ENCODE results near the gene BANF2.

DNA sequence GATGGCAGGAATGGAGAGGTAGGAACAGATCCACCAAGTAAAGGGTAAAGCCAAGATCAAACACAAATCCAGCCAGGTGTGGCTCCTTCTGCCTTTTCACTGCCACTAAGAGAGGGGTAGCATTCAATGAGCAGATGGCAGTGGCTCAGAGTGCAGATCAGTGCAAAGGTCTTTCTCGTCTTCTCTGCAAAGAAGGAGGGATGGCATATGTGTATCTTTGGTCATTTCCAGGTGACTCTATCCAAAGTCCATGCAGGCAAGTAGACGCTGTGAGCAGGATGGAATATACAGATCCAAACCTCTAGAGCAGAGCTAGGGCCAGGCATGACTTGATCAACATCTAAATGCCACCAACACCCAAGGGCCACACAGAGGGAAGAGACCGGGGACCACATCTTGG, 6.9 kb downstream of the BANF2 start:
- TF ChIP-seq MAFK (IDR thresholded peaks at IDR 0.05; ENCODE audit: low read depth, low read length), result no peak
- no peak for TF ChIP-seq KDM5A (IDR thresholded peaks at IDR 0.05; ENCODE audit: low read length)
- no peak for TF ChIP-seq ZNF274 (IDR thresholded peaks at IDR 0.05; ENCODE audit: borderline replicate concordance, extremely low read depth, low read length)
- TF ChIP-seq SIN3A (conservative IDR thresholded peaks at IDR 0.05 in 1 of 2, IDR thresholded peaks at IDR 0.05 in 1 of 2; ENCODE audit: low read depth in 1 of 2, low read length in 2 of 2), result no peak
- no peak for TF ChIP-seq EZH2 (IDR thresholded peaks at IDR 0.05; ENCODE audit: low read depth, low read length, severe bottlenecking)
- no peak for TF ChIP-seq E2F6 (IDR thresholded peaks at IDR 0.05)
- TF ChIP-seq, protein P1, sequence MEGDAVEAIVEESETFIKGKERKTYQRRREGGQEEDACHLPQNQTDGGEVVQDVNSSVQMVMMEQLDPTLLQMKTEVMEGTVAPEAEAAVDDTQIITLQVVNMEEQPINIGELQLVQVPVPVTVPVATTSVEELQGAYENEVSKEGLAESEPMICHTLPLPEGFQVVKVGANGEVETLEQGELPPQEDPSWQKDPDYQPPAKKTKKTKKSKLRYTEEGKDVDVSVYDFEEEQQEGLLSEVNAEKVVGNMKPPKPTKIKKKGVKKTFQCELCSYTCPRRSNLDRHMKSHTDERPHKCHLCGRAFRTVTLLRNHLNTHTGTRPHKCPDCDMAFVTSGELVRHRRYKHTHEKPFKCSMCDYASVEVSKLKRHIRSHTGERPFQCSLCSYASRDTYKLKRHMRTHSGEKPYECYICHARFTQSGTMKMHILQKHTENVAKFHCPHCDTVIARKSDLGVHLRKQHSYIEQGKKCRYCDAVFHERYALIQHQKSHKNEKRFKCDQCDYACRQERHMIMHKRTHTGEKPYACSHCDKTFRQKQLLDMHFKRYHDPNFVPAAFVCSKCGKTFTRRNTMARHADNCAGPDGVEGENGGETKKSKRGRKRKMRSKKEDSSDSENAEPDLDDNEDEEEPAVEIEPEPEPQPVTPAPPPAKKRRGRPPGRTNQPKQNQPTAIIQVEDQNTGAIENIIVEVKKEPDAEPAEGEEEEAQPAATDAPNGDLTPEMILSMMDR (IDR thresholded peaks at IDR 0.05; ENCODE audit: control extremely low read depth in 1 of 3, insufficient read depth in 1 of 3, low read depth in 1 of 3, low read length in 3 of 3), result no peak
- TF ChIP-seq CHD2 (IDR thresholded peaks at IDR 0.05; ENCODE audit: low read length), result no peak
- no peak for TF ChIP-seq POLR2A (IDR thresholded peaks at IDR 0.05; ENCODE audit: control extremely low read depth in 1 of 2, low read depth in 2 of 2, low read length in 2 of 2)
- TF ChIP-seq POLR2AphosphoS5 (IDR thresholded peaks at IDR 0.05; ENCODE audit: low read depth, low read length), result no peak
